ENCODE results near the gene CDH23.

GRCh38 chr10:71782917-71783490 lies 386.3 kb downstream of the CDH23 start:
- no peak for TF ChIP-seq CTCF (IDR thresholded peaks at IDR 0.05)
- no peak for TF ChIP-seq POLR2AphosphoS5 (IDR thresholded peaks at IDR 0.05)
- no peak for TF ChIP-seq POLR2A (IDR thresholded peaks at IDR 0.05)
